Measurements from ENCODE around the gene KSR1. TPM values are rescaled to one million over a fixed set of nuclear protein-coding genes. Genes with fewer than 3 reads are reported as not detected.

KSR1 gene
- total RNA-seq, 2 donors from 2014 or later = 99.9 to 142 TPM

- intact Hi-C loops (cut with DNase I) = no loop called here
- Histone ChIP-seq H3K9me3 (no peaks in the 10 kb centered on the region), H3K4me3 (no peak overlapping the region), H3K4me1 (peaks cover 72% of the 10 kb centered on the region), H3K27ac (peak overlapping the region in 3 of 4 donors; percentile 15 to 59 (median 37)), H3K36me3 (replicated peaks in 1 of 2; ENCODE audit: insufficient read depth in 1 of 2, low read depth in 2 of 2) (no peaks in the 10 kb centered on the region), H3K27me3 (no peaks in the 10 kb centered on the region)
- WGBS, 2 donors = 59 to 65% methylated on average over 14 to 15 of the region's 15 CpGs
- peak; percentile 35 for ATAC-seq
- TF ChIP-seq CTCF (IDR thresholded peaks at IDR 0.05) = no peak
- TF ChIP-seq POLR2A (IDR thresholded peaks at IDR 0.05) = no peak
- DNase-seq = no peak
Observed at GRCh38 chr17:27506348-27507218, 50.3 kb downstream of the KSR1 start.

GRCh38 chr17:27511168-27511883 lies 55.1 kb downstream of the KSR1 start:
- DNase-seq (no peak), ATAC-seq (no peak)
- Histone ChIP-seq H3K4me1 (peaks cover 50% of the 10 kb centered on the region), H3K9me3 (no peaks in the 10 kb centered on the region), H3K4me3 (no peak overlapping the region), H3K27ac (peak overlapping the region in 2 of 4 donors; percentile 13), H3K27me3 (no peaks in the 10 kb centered on the region), H3K36me3 (replicated peaks in 1 of 2; ENCODE audit: insufficient read depth in 1 of 2, low read depth in 2 of 2) (no peaks in the 10 kb centered on the region)
- WGBS, 2 donors = 64 to 68% methylated on average over 8 to 10 of the region's 10 CpGs
- intact Hi-C loops (cut with DNase I) = no loop called here
- TF ChIP-seq POLR2A (IDR thresholded peaks at IDR 0.05) (no peak), CTCF (IDR thresholded peaks at IDR 0.05) (no peak)

GRCh38 chr17:27512031-27512430 lies 55.8 kb downstream of the KSR1 start:
- intact Hi-C loops (cut with DNase I) = no loop called here
- peaks cover 44% of the 10 kb centered on the region for H3K4me1 ChIP-seq
- peak overlapping the region in 3 of 4 donors; percentile 12 to 23 (median 13) for H3K27ac ChIP-seq
- WGBS, 2 donors = 68 to 70% methylated on average over 2 of the region's 2 CpGs
- ATAC-seq (no peak), DNase-seq (no peak)
- no peaks in the 10 kb centered on the region for H3K36me3 ChIP-seq (replicated peaks in 1 of 2; ENCODE audit: insufficient read depth in 1 of 2, low read depth in 2 of 2)
- no peak overlapping the region for H3K4me3 ChIP-seq
- no peaks in the 10 kb centered on the region for H3K27me3 ChIP-seq
- H3K9me3 ChIP-seq = no peaks in the 10 kb centered on the region
- TF ChIP-seq POLR2A (IDR thresholded peaks at IDR 0.05) = no peak
- TF ChIP-seq CTCF (IDR thresholded peaks at IDR 0.05) = no peak

GRCh38 chr17:27512511-27513346 lies 56.5 kb downstream of the KSR1 start:
- peak in 1 of 4 donors; percentile 48 for DNase-seq
- H3K4me1 ChIP-seq = peaks cover 43% of the 10 kb centered on the region
- no peaks in the 10 kb centered on the region for H3K9me3 ChIP-seq
- H3K36me3 ChIP-seq (replicated peaks in 1 of 2; ENCODE audit: insufficient read depth in 1 of 2, low read depth in 2 of 2) = no peaks in the 10 kb centered on the region
- no peaks in the 10 kb centered on the region for H3K27me3 ChIP-seq
- TF ChIP-seq CTCF (IDR thresholded peaks at IDR 0.05) = no peak
- no peak for TF ChIP-seq POLR2A (IDR thresholded peaks at IDR 0.05)
- intact Hi-C loops (cut with DNase I) = no loop called here
- peak overlapping the region in 3 of 4 donors; percentile 13 to 23 (median 19) for H3K27ac ChIP-seq
- ATAC-seq = no peak
- H3K4me3 ChIP-seq = no peak overlapping the region
- WGBS, 2 donors = 63 to 65% methylated on average over 15 of the region's 15 CpGs
